SK-N-MC (cell line): ENCODE measurements around the gene ARTN.

Source experiments
- EZH2 ChIP-seq: fragments of 200-600 bp; sonication (generic); IDR thresholded peaks from one replicate; pipeline ENCODE4 v1.6.1; 2017; ENCODE audit warnings: antibody characterized with exemption
- FOXP2 ChIP-seq: optimal IDR thresholded peaks from 2 replicates; pipeline ENCODE3; 2011; ENCODE audit warnings: mild to moderate bottlenecking, moderate library complexity; ENCODE audit not compliant: insufficient read depth; ENCODE audit errors: extremely low read length, control extremely low read depth
- POLR2AphosphoS5 ChIP-seq: IDR thresholded peaks from 2 replicates; pipeline ENCODE4 v1.6.1; 2012; ENCODE audit warnings: mild to moderate bottlenecking, low read depth, low read length, borderline replicate concordance

DNA sequence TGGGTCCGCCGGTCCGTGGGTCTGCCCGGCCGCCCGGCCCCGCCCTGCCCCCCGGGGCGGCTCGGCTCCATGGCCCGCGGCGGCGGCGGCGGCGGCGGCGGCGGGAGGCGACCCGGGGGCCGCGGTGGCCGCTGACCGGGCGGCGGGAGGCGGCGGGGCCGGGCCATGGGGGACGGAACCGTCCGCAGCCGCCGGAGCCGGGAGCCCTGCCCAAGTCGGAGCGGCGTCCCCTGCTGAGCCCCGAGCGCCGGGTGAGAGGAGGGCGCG lies 45.6 kb downstream of the ARTN start:
- no peak for TF ChIP-seq EZH2
- TF ChIP-seq POLR2AphosphoS5, result no peak
- no peak for TF ChIP-seq FOXP2
